SIG-M5 treated with dmso at 0.1 percent for 504 hours (cell line): ENCODE results near the gene SCAMP1.
"Not testable (repeated sequence)": the region's sequence is repeated elsewhere in the genome, so short reads cannot be mapped to it uniquely, and the experiment has no call there.

Experiments
- DNase-seq: peaks from one replicate; lab custom pipeline; 2025; ENCODE audit not compliant: unreplicated experiment; lab: John Stamatoyannopoulos, UW

The SCAMP1 gene

GRCh38 chr5:78359831-78360673, at the start of gene SCAMP1:
Gene SCAMP1 (plus strand): TSS chr5:78360617. CDS start chr5:78360672, 55 bp downstream.
- DNase-seq = peak; percentile 95

- no peak for DNase-seq
These were observed 42.9 kb upstream of the SCAMP1 start for GRCh38 chr5:78317515-78317914.

GRCh38 chr5:78318337-78318736, 42.1 kb upstream of the SCAMP1 start:
- DNase-seq = no peak

GRCh38 chr5:78320401-78320800, 40.0 kb upstream of the SCAMP1 start:
- DNase-seq = peak; percentile 32

GRCh38 chr5:78323241-78323640, 37.2 kb upstream of the SCAMP1 start:
- DNase-seq = no peak

GRCh38 chr5:78326930-78327329, 33.5 kb upstream of the SCAMP1 start:
- no peak for DNase-seq

GRCh38 chr5:78327761-78328510, 32.5 kb upstream of the SCAMP1 start:
- no peak for DNase-seq

GRCh38 chr5:78328585-78329173, 31.7 kb upstream of the SCAMP1 start:
- peak; percentile 10 for DNase-seq

GRCh38 chr5:78331523-78332080, 28.8 kb upstream of the SCAMP1 start:
- no peak for DNase-seq

GRCh38 chr5:78334811-78335210, 25.6 kb upstream of the SCAMP1 start:
- DNase-seq = no peak

- no peak for DNase-seq
These were observed 24.4 kb upstream of the SCAMP1 start for GRCh38 chr5:78335976-78336375.

GRCh38 chr5:78336698-78337097, 23.7 kb upstream of the SCAMP1 start:
- no peak for DNase-seq

GRCh38 chr5:78339617-78340436, 20.6 kb upstream of the SCAMP1 start:
- no peak for DNase-seq

GRCh38 chr5:78341440-78341839, 19.0 kb upstream of the SCAMP1 start:
- no peak for DNase-seq

GRCh38 chr5:78345485-78345884, 14.9 kb upstream of the SCAMP1 start:
- peak; percentile 18 for DNase-seq

- DNase-seq = peak; percentile 13
These were observed 6.9 kb upstream of the SCAMP1 start for GRCh38 chr5:78353520-78353919.

- DNase-seq = peak; percentile 5
These were observed 6.2 kb upstream of the SCAMP1 start for GRCh38 chr5:78354066-78354670.

GRCh38 chr5:78355561-78355960, 4.9 kb upstream of the SCAMP1 start:
- no peak for DNase-seq

- not testable (repeated sequence) for DNase-seq
These were observed 974 bp upstream of the SCAMP1 start for GRCh38 chr5:78359455-78359830.

GRCh38 chr5:78360674-78360923, 182 bp downstream of the SCAMP1 start:
- DNase-seq = no peak
